SK-N-MC (cell line): ENCODE data around the gene TTR.

ENCODE experiments used
- EZH2 ChIP-seq: fragments of 200-600 bp; sonication (generic); IDR thresholded peaks from one replicate; pipeline ENCODE4 v1.6.1; 2017; ENCODE audit warnings: antibody characterized with exemption
- FOXP2 ChIP-seq: optimal IDR thresholded peaks from 2 replicates; pipeline ENCODE3; 2011; ENCODE audit warnings: mild to moderate bottlenecking, moderate library complexity; ENCODE audit not compliant: insufficient read depth; ENCODE audit errors: extremely low read length, control extremely low read depth
- POLR2AphosphoS5 ChIP-seq: IDR thresholded peaks from 2 replicates; pipeline ENCODE4 v1.6.1; 2012; ENCODE audit warnings: mild to moderate bottlenecking, low read depth, low read length, borderline replicate concordance

- TF ChIP-seq EZH2 (no peak), POLR2AphosphoS5 (no peak), FOXP2 (no peak)
Measured at GRCh38 chr18:31606265-31606664, 14.6 kb downstream of the TTR start.
